Chondrocyte (in vitro differentiated cells): ENCODE measurements around the gene NT5DC1. TPM values are rescaled to one million over a fixed set of nuclear protein-coding genes. Genes with fewer than 3 reads are reported as not detected.

Experiments
- DNase-seq: peaks from one replicate; pipeline ENCODE4 v3.0.0; 2021; ENCODE audit warnings: mixed read lengths, low spot score
- H3K27ac Mint-ChIP-seq: one replicate; pipeline ENCODE4 v1.8.0; 2021; ENCODE audit warnings: mild to moderate bottlenecking, moderate library complexity, mixed read lengths; ENCODE audit not compliant: unreplicated experiment
- H3K27me3 Mint-ChIP-seq: 2 replicates; pipeline ENCODE4 v1.8.0; 2021; ENCODE audit warnings: low read depth, mixed read lengths
- H3K36me3 Mint-ChIP-seq: 2 replicates; pipeline ENCODE4 v1.8.0; 2021; ENCODE audit warnings: low read depth, mixed read lengths
- H3K4me1 Mint-ChIP-seq: 2 replicates; pipeline ENCODE4 v1.8.0; 2021; ENCODE audit warnings: low read depth, mild to moderate bottlenecking, mixed read lengths
- H3K4me3 Mint-ChIP-seq: one replicate; pipeline ENCODE4 v1.8.0; 2021; ENCODE audit warnings: mild to moderate bottlenecking, moderate library complexity, mixed read lengths; ENCODE audit not compliant: unreplicated experiment
- H3K9me3 Mint-ChIP-seq: 2 replicates; pipeline ENCODE4 v1.8.0; 2021; ENCODE audit warnings: low read depth, mixed read lengths
- total RNA-seq: library from RNA; stranded (reverse); gene quantifications from 3 replicates; pipeline ENCODE4 v1.2.1, GENCODE V29; 2021
- TF ChIP-seq, protein P1 (sequence below): fragments of 200-600 bp; sonication (generic); IDR thresholded peaks from 2 replicates; pipeline ENCODE4 v1.5.0; 2021; ENCODE audit warnings: antibody characterized with exemption, mild to moderate bottlenecking, moderate library complexity

The NT5DC1 gene
- total RNA-seq, 1 donor from 2014 or later = 20.6 TPM

DNA sequence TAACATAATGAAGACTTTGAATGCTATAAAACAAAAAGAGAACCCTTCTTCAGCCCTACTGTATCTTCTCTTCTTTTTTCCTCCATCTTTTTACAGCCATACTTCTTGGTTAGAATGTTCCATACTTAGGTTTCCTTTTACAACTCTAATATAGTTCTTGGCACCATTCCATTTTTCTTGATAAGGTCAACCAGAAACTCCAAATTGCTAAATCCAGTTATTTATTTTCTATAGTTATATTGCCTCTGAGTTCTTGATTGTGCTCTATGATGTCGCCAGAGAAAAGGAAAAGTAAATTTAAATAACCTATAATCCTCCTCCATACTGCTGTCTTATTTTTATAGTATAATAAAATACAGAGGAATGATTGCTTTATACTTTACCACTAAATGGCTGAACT lies 52.0 kb downstream of the NT5DC1 start:
- TF ChIP-seq, protein P1, sequence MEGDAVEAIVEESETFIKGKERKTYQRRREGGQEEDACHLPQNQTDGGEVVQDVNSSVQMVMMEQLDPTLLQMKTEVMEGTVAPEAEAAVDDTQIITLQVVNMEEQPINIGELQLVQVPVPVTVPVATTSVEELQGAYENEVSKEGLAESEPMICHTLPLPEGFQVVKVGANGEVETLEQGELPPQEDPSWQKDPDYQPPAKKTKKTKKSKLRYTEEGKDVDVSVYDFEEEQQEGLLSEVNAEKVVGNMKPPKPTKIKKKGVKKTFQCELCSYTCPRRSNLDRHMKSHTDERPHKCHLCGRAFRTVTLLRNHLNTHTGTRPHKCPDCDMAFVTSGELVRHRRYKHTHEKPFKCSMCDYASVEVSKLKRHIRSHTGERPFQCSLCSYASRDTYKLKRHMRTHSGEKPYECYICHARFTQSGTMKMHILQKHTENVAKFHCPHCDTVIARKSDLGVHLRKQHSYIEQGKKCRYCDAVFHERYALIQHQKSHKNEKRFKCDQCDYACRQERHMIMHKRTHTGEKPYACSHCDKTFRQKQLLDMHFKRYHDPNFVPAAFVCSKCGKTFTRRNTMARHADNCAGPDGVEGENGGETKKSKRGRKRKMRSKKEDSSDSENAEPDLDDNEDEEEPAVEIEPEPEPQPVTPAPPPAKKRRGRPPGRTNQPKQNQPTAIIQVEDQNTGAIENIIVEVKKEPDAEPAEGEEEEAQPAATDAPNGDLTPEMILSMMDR = no peak
- Mint-ChIP-seq H3K4me1 (peaks cover 5% of the 10 kb centered on the region), H3K27ac (no peak overlapping the region), H3K9me3 (no peaks in the 10 kb centered on the region), H3K4me3 (no peak overlapping the region), H3K27me3 (no peaks in the 10 kb centered on the region), H3K36me3 (no peaks in the 10 kb centered on the region)
- no peak for DNase-seq

DNA sequence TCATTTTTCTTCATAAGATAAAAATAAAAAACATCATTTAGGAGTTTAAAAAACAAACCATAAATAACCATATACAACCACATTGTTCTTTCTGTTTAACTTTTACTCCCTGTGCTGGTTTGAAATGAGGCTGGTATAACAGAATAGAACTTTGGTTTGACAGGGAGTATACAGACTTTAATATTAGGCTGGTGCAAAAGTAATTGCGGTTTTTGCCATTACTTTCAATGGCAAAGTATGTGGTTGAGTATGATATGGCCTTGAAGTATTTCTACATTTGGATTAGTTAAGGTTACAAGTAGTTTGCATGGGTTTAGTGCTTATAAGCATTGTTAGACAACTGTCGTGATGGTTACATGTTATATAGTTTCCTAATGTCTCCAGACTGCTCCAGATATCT lies 54.2 kb downstream of the NT5DC1 start:
- no peaks in the 10 kb centered on the region for H3K27me3 Mint-ChIP-seq
- H3K4me3 Mint-ChIP-seq = no peak overlapping the region
- TF ChIP-seq, protein P1 = no peak
- DNase-seq = no peak
- peaks cover 5% of the 10 kb centered on the region for H3K4me1 Mint-ChIP-seq
- H3K36me3 Mint-ChIP-seq = no peaks in the 10 kb centered on the region
- no peak overlapping the region for H3K27ac Mint-ChIP-seq
- H3K9me3 Mint-ChIP-seq = no peaks in the 10 kb centered on the region

DNA sequence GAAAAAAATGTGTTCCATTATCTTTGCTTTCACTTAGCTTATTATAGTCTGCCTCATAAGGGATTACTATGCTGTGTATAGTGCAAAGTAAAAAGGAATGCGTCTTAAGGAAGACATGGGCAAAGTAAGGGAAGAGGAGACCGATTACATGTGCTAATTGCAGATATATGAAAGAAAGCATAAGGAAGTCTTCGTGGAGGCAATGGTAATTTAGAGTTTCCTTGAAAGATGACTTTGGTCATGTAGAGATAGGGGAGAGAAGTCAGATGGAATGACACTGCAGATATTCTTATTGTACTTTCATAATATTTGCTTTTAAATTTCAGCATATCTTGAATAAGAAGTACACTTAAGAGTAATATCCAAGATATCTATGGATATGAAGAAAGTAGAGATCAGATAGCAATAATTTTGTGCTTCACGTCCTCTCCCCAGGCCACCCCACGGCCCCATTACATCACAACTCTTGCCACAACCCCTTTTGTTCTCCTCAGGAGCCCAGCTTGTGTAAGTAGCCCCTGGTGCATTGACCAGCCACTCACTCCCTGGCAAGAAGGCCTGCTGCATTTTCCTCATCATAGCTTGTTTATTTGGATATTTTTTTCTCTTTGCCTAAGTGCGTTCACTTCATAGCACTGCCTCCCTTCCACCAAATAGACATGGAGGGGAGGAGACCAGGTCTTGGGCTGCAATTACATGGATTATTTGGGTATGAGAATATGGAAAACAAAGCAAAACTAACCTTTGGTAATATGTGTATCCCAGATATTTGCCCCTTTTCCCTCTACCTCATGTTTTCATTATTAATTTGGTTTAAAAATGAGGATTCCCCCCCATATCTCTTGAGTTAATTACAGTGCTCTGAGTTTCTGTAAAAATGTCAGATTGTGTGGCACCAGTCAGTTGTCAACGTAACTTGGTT lies 56.0 kb downstream of the NT5DC1 start:
- H3K9me3 Mint-ChIP-seq = peaks cover 4% of the 10 kb centered on the region
- no peak overlapping the region for H3K27ac Mint-ChIP-seq
- no peaks in the 10 kb centered on the region for H3K27me3 Mint-ChIP-seq
- peaks cover 4% of the 10 kb centered on the region for H3K36me3 Mint-ChIP-seq
- H3K4me1 Mint-ChIP-seq = peaks cover 5% of the 10 kb centered on the region
- TF ChIP-seq, protein P1 = no peak
- DNase-seq = no peak
- no peak overlapping the region for H3K4me3 Mint-ChIP-seq

DNA sequence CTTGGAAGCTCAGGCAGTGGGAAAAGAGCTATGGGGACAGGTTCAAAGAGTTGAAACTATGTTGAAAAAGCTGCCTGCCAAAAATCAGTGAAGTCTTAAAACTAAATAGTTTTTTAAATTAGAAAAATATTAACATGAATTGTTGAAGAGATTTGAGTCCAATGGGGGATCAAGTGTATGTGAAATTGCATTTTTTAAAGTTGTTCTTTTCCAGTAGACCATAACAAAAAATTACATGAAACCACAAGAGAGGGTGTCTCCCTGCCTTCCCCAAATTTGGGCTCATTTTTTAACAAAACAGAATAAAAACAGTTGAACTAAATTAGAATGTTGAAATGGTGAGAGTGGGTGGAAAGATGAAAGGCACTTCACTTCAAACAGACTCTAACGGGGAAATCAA lies 56.7 kb downstream of the NT5DC1 start:
- Mint-ChIP-seq H3K27me3 (no peaks in the 10 kb centered on the region), H3K36me3 (peaks cover 4% of the 10 kb centered on the region), H3K4me1 (peaks cover 4% of the 10 kb centered on the region), H3K9me3 (peaks cover 7% of the 10 kb centered on the region), H3K4me3 (no peak overlapping the region), H3K27ac (no peak overlapping the region)
- TF ChIP-seq, protein P1 = no peak
- DNase-seq = no peak

DNA sequence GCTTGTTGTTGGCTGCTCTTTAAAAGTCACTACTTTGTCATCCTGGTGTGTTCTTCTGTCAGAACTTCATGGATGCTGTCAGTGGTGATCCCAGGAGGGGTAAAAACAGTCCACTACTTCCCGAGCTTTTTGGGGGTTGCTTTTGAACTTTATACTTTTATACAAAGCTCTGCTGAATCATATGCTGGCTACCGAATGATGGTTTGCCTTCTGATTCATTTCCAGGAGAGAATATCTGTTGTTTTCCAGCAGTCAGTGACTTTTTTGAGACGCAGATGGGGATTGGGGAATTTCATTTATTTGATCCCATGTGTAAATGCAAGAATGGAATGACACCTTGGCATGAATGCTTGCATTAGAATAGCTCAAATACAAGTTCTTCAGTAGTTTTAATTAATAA lies 58.0 kb downstream of the NT5DC1 start:
- Mint-ChIP-seq H3K27me3 (no peaks in the 10 kb centered on the region), H3K36me3 (peaks cover 9% of the 10 kb centered on the region), H3K4me1 (no peaks in the 10 kb centered on the region), H3K4me3 (no peak overlapping the region), H3K9me3 (peaks cover 14% of the 10 kb centered on the region), H3K27ac (no peak overlapping the region)
- DNase-seq = no peak
- TF ChIP-seq, protein P1 = no peak
